H1 (cell line): ENCODE data around the gene LMAN1L. TPM values are rescaled to one million over a fixed set of nuclear protein-coding genes. Genes with fewer than 3 reads are reported as not detected.

Experiments used
- CTCF ChIA-PET: fragments of 300-600 bp; sonication (Branson Sonifier 250); formaldehyde crosslinking; loops from one replicate; lab custom pipeline; 2021; ENCODE audit not compliant: partially characterized antibody; lab: Charles Lee
- POLR2A ChIA-PET: fragments of 300-600 bp; sonication (Branson Sonifier 250); formaldehyde crosslinking; loops from one replicate; lab custom pipeline; 2021; ENCODE audit warnings: inconsistent platforms; ENCODE audit not compliant: partially characterized antibody; lab: Charles Lee
- DNase-seq, 2 experiments: peaks; one replicate each; pipeline versions ENCODE4 v3.0.0 to v3.0.0-alpha.2; 2010 to 2022; ENCODE audit warnings: low spot score in 2 of 2, low read depth in 1 of 2, mixed read lengths in 1 of 2
- FAIRE-seq: peaks from 2 replicates; lab custom pipeline; 2011; peaks lifted over from hg19 to GRCh38; lab: Jason Lieb, UNC
- H2AFZ ChIP-seq: 2 replicates; pipeline ENCODE4 v1.8.1; 2012; ENCODE audit warnings: low read length, inconsistent platforms
- H2AK5ac ChIP-seq: 2 replicates; pipeline ENCODE4 v1.6.1; 2013; ENCODE audit warnings: low read depth, low read length
- H2BK120ac ChIP-seq: replicated peaks from 2 replicates; pipeline ENCODE3; 2013; ENCODE audit warnings: low read depth, low read length, inconsistent platforms
- H2BK12ac ChIP-seq: 2 replicates; pipeline ENCODE4 v1.6.1; 2013; ENCODE audit warnings: low read depth, low read length
- H2BK15ac ChIP-seq: 2 replicates; pipeline ENCODE4 v1.6.1; 2013; ENCODE audit warnings: low read length
- H2BK20ac ChIP-seq: 2 replicates; pipeline ENCODE4 v1.6.1; 2013; ENCODE audit warnings: low read length
- H2BK5ac ChIP-seq: 2 replicates; pipeline ENCODE4 v1.6.1; 2013; ENCODE audit warnings: low read depth, low read length
- H3K14ac ChIP-seq: 2 replicates; pipeline ENCODE4 v1.6.1; 2013; ENCODE audit warnings: inconsistent platforms; ENCODE audit not compliant: insufficient read length
- H3K18ac ChIP-seq: 2 replicates; pipeline ENCODE4 v1.6.1; 2013; ENCODE audit warnings: low read length; ENCODE audit errors: extremely low read depth
- H3K23ac ChIP-seq: 2 replicates; pipeline ENCODE4 v1.6.1; 2013; ENCODE audit warnings: inconsistent platforms; ENCODE audit not compliant: insufficient read length
- H3K23me2 ChIP-seq: 2 replicates; pipeline ENCODE4 v1.6.1; 2013; ENCODE audit warnings: low read depth, low read length
- H3K27ac ChIP-seq: 2 replicates; pipeline ENCODE4 v1.6.1; 2011; ENCODE audit warnings: low read depth, low read length, inconsistent platforms
- H3K27me3 ChIP-seq, 4 experiments: replicated peaks in 1 of 4; 1 replicate in 1 of 4; 2 replicates in 3 of 4; pipeline versions ENCODE4 v1.6.1 to v1.8.1; 2011 to 2013; ENCODE audit warnings: low read length in 3 of 4, mild to moderate bottlenecking in 3 of 4, inconsistent platforms in 2 of 4, mixed read lengths in 2 of 4, moderate library complexity in 1 of 4; ENCODE audit not compliant: control insufficient read depth in 3 of 4, insufficient read depth in 3 of 4; ENCODE audit errors: extremely low read depth in 1 of 4
- H3K36me3 ChIP-seq, 4 experiments: 2 replicates each; pipeline versions ENCODE4 v1.6.1 to v1.8.1; 2011 to 2013; ENCODE audit warnings: mild to moderate bottlenecking in 4 of 4, low read length in 3 of 4, moderate library complexity in 2 of 4, control low read depth in 1 of 4, inconsistent platforms in 1 of 4; ENCODE audit not compliant: insufficient read depth in 4 of 4, control insufficient read depth in 2 of 4
- H3K4ac ChIP-seq: replicated peaks from 2 replicates; pipeline ENCODE3; 2013; ENCODE audit warnings: low read length, low read depth, mixed read lengths, inconsistent platforms; ENCODE audit not compliant: insufficient read length
- H3K4me1 ChIP-seq, 4 experiments: replicated peaks in 1 of 4; 1 replicate in 1 of 4; 2 replicates in 3 of 4; pipeline versions ENCODE4 v1.6.1 to v1.8.1; 2011 to 2013; ENCODE audit warnings: low read length in 3 of 4, inconsistent platforms in 2 of 4, mixed read lengths in 1 of 4; ENCODE audit not compliant: insufficient read depth in 4 of 4, control insufficient read depth in 3 of 4
- H3K4me2 ChIP-seq, 2 experiments: 2 replicates each; pipeline versions ENCODE4 v1.6.1 to v1.8.1; 2011 to 2013; ENCODE audit warnings: low read depth in 2 of 2, low read length in 2 of 2, control low read depth in 1 of 2, inconsistent platforms in 1 of 2, mild to moderate bottlenecking in 1 of 2; ENCODE audit not compliant: insufficient read depth in 1 of 2
- H3K4me3 ChIP-seq, 4 experiments: fragments of 200-600, 300-600 bp in 1 of 4; sonication (generic), shearing (Covaris generic), sonication (Bioruptor Twin) in 1 of 4; 2 replicates each; pipeline versions ENCODE4 v1.5.1 to v1.8.1; 2011 to 2016; ENCODE audit warnings: low read length in 4 of 4, low read depth in 3 of 4, control low read depth in 2 of 4, inconsistent platforms in 2 of 4, mild to moderate bottlenecking in 2 of 4, mixed read lengths in 1 of 4, moderate library complexity in 1 of 4; ENCODE audit not compliant: insufficient read depth in 2 of 4; ENCODE audit errors: extremely low read depth in 1 of 4
- H3K56ac ChIP-seq: replicated peaks from 2 replicates; pipeline ENCODE3; 2013; ENCODE audit warnings: low read depth, mild to moderate bottlenecking, mixed read lengths, low read length, inconsistent platforms; ENCODE audit not compliant: insufficient read length
- H3K79me1 ChIP-seq: 2 replicates; pipeline ENCODE4 v1.6.1; 2013; ENCODE audit warnings: low read depth, low read length, control low read depth
- H3K79me2 ChIP-seq, 2 experiments: 2 replicates each; pipeline versions ENCODE4 v1.6.1 to v1.8.1; 2012 to 2013; ENCODE audit warnings: low read length in 2 of 2, mild to moderate bottlenecking in 2 of 2, inconsistent platforms in 1 of 2; ENCODE audit not compliant: insufficient read depth in 2 of 2, control insufficient read depth in 1 of 2
- H3K9ac ChIP-seq, 4 experiments: replicated peaks in 1 of 4; 1 replicate in 1 of 4; 2 replicates in 3 of 4; pipeline versions ENCODE4 v1.6.1 to v1.8.1; 2011 to 2013; ENCODE audit warnings: low read depth in 3 of 4, low read length in 3 of 4, control low read depth in 2 of 4, mild to moderate bottlenecking in 2 of 4, moderate library complexity in 2 of 4, inconsistent platforms in 1 of 4; ENCODE audit errors: extremely low read depth in 1 of 4
- H3K9me3 ChIP-seq, 2 experiments: 2 replicates each; pipeline versions ENCODE4 v1.6.1 to v1.8.1; 2012 to 2013; ENCODE audit warnings: mild to moderate bottlenecking in 2 of 2, moderate library complexity in 2 of 2, control low read depth in 1 of 2, inconsistent platforms in 1 of 2, low read depth in 1 of 2, low read length in 1 of 2, mixed read lengths in 1 of 2; ENCODE audit not compliant: insufficient read depth in 2 of 2
- H4K20me1 ChIP-seq, 2 experiments: replicated peaks in 1 of 2; 2 replicates each; pipeline versions ENCODE3 to v1.8.1; 2011 to 2013; ENCODE audit warnings: inconsistent platforms in 2 of 2, low read length in 2 of 2, mild to moderate bottlenecking in 1 of 2; ENCODE audit not compliant: insufficient read depth in 2 of 2, control insufficient read depth in 1 of 2
- H4K5ac ChIP-seq: 2 replicates; pipeline ENCODE4 v1.6.1; 2013; ENCODE audit warnings: low read length, low read depth, mixed read lengths, inconsistent platforms; ENCODE audit not compliant: insufficient read length
- H4K8ac ChIP-seq: 2 replicates; pipeline ENCODE4 v1.8.0; 2013; ENCODE audit warnings: mild to moderate bottlenecking, moderate library complexity, low read length, inconsistent platforms; ENCODE audit not compliant: insufficient read depth; ENCODE audit errors: extremely low read depth
- H4K91ac ChIP-seq: replicated peaks from 2 replicates; pipeline ENCODE3; 2013; ENCODE audit warnings: low read length, mixed read lengths, inconsistent platforms; ENCODE audit not compliant: insufficient read length
- BRCA1 ChIP-seq: IDR thresholded peaks from 2 replicates; pipeline ENCODE4 v1.6.1; 2012; ENCODE audit warnings: low read depth, low read length, improper control_type of control experiment
- CTBP2 ChIP-seq: IDR thresholded peaks from 2 replicates; pipeline ENCODE4 v1.7.0; 2011; ENCODE audit warnings: borderline replicate concordance, mild to moderate bottlenecking, moderate library complexity, mixed read lengths, low read length; ENCODE audit not compliant: insufficient read depth, insufficient read length
- EP300 ChIP-seq, 2 experiments: IDR thresholded peaks; 1 replicate in 1 of 2; 2 replicates in 1 of 2; pipeline ENCODE4 v1.6.1; 2011 to 2012; ENCODE audit warnings: low read depth in 2 of 2, low read length in 2 of 2, mild to moderate bottlenecking in 2 of 2, borderline replicate concordance in 1 of 2, inconsistent platforms in 1 of 2, moderate library complexity in 1 of 2
- NRF1 ChIP-seq: IDR thresholded peaks from 2 replicates; pipeline ENCODE4 v1.6.1; 2011; ENCODE audit warnings: mild to moderate bottlenecking, low read depth, low read length, improper control_type of control experiment
- PHF8 ChIP-seq: fragments of 200-600 bp; sonication (generic); conservative IDR thresholded peaks from 2 replicates; pipeline ENCODE4 v1.7.1; 2012; ENCODE audit warnings: low read depth, mild to moderate bottlenecking, inconsistent platforms, low read length, moderate library complexity
- POU5F1 ChIP-seq: IDR thresholded peaks from 2 replicates; pipeline ENCODE4 v1.6.1; 2011; ENCODE audit warnings: low read depth, mild to moderate bottlenecking, low read length, moderate library complexity
- SIN3A ChIP-seq, 2 experiments: IDR thresholded peaks in 1 of 2; conservative IDR thresholded peaks in 1 of 2; 2 replicates each; pipeline ENCODE4 v1.6.1; 2011 to 2012; ENCODE audit warnings: low read length in 2 of 2, improper control_type of control experiment in 1 of 2, low read depth in 1 of 2, mild to moderate bottlenecking in 1 of 2
- TEAD4 ChIP-seq: IDR thresholded peaks from 2 replicates; pipeline ENCODE4 v1.6.1; 2012; ENCODE audit warnings: low read depth, low read length, inconsistent platforms, mixed read lengths
- WGBS, 2 experiments: shearing (Covaris generic) in 1 of 2; methylation state at CpG; one replicate each; pipeline versions ENCODE4 v1.1.6 to v1.1.7; 2013 to 2015; ENCODE audit warnings: low lambda C conversion rate in 2 of 2, mixed read lengths in 2 of 2, inconsistent platforms in 1 of 2, low coverage in 1 of 2, missing lambda C conversion rate in 1 of 2; ENCODE audit not compliant: insufficient replicate concordance in 2 of 2, insufficient coverage in 1 of 2, insufficient read length in 1 of 2; ENCODE audit errors: extremely low coverage in 1 of 2, missing lambda C conversion rate in 1 of 2; 5-methylcytosine and 5-hydroxymethylcytosine counted together
- polyA plus RNA-seq, 7 experiments: library from polyadenylated mRNA; depleted of rRNA in 3 of 7; stranded (reverse) in 5 of 7; unstranded in 2 of 7; fragments of >200 nt in 5 of 7; fragments of 200-250 nt in 2 of 7; gene quantifications; 1 replicate in 5 of 7; 2 replicates in 1 of 7; 4 replicates in 1 of 7; pipeline versions ENCODE4 v1.2.1 to v1.2.3, GENCODE V29; 2011 to 2013; ENCODE audit warnings: missing spikeins in 2 of 7, mixed read lengths in 2 of 7
- total RNA-seq: library from RNA; stranded (reverse); fragmentation: NEBNext Ultra II Directional; extraction: Animal tissue kit (Norgen Biotek cat#: 25700); gene quantifications from 2 replicates; pipeline ENCODE4 v1.2.1, GENCODE V29; 2021

Gene LMAN1L
- total and polyA plus RNA-seq, 2 of the 8 experiments (the other 6 are each of a cell fraction or from before 2014, with no cell fraction given), result not detected

GRCh38 chr15:74840851-74841775 is 28.5 kb downstream of the LMAN1L start:
- peaks cover 2% of the 10 kb centered on the region in 2 experiments for H4K20me1 ChIP-seq
- H3K9ac ChIP-seq, result no peak overlapping the region; a peak in 1 of 7 replicates
- no peak overlapping the region; a peak in 1 of 4 replicates for H3K4me2 ChIP-seq
- no peak overlapping the region for H3K56ac ChIP-seq
- no peak for FAIRE-seq
- H2BK120ac ChIP-seq, result no peak overlapping the region
- no peak overlapping the region for H3K27ac ChIP-seq
- no peak overlapping the region for H2BK20ac ChIP-seq
- peaks cover 0 to 13% (median 8%) of the 10 kb centered on the region in 4 experiments; a peak in 6 of 7 replicates for H3K4me1 ChIP-seq
- H3K79me1 ChIP-seq, result 0 out of 2 replicates have a peak, but pooled peaks cover 2% of the 10 kb centered on the region
- H2BK5ac ChIP-seq, result no peak overlapping the region
- peaks cover 7% of the 10 kb centered on the region; the same call in 1 of the 2 replicates for H3K23me2 ChIP-seq
- H3K4ac ChIP-seq, result no peak overlapping the region
- H3K9me3 ChIP-seq, result no peaks in the 10 kb centered on the region
- POLR2A ChIA-PET, result interaction anchor here (1.1 to 4.1 kb wide), 12 partner anchors 9 to 95 kb away, joined by 3 to 23 read pairs (median 5); partner anchors contain the start of genes CPLX3, CSK, FAM219B and SCAMP2
- H2AFZ ChIP-seq, result no peak overlapping the region
- H3K14ac ChIP-seq, result no peak overlapping the region
- no peak overlapping the region for H3K4me3 ChIP-seq
- no peaks in the 10 kb centered on the region for H3K27me3 ChIP-seq
- TF ChIP-seq PHF8, result no peak
- TF ChIP-seq NRF1, result no peak
- no peak for TF ChIP-seq POU5F1
- no peak for TF ChIP-seq CTBP2
- no peak for TF ChIP-seq TEAD4
- no peak for TF ChIP-seq EP300 (IDR thresholded peaks at IDR 0.05; ENCODE audit: borderline replicate concordance in 1 of 2, low read depth in 2 of 2, low read length in 2 of 2)
- TF ChIP-seq BRCA1, result no peak
- no peak for TF ChIP-seq SIN3A (conservative IDR thresholded peaks at IDR 0.05 in 1 of 2, IDR thresholded peaks at IDR 0.05 in 1 of 2; ENCODE audit: low read depth in 1 of 2, low read length in 2 of 2)
- no peak overlapping the region for H2AK5ac ChIP-seq
- H2BK12ac ChIP-seq, result no peak overlapping the region
- no peak overlapping the region for H2BK15ac ChIP-seq
- H3K23ac ChIP-seq, result no peak overlapping the region
- CTCF ChIA-PET, result interaction anchor here (0.9 to 6.6 kb wide), 12 partner anchors 7 to 71 kb away, joined by 3 to 52 read pairs (median 6); partner anchors contain the start of gene CPLX3
- H3K79me2 ChIP-seq, result no peaks in the 10 kb centered on the region
- no peak overlapping the region for H4K8ac ChIP-seq
- H3K36me3 ChIP-seq, result peaks cover 0 to 11% (median 4%) of the 10 kb centered on the region in 4 experiments; a peak in 5 of 8 replicates
- H3K18ac ChIP-seq, result no peak overlapping the region
- DNase-seq, result no peak
- no peak overlapping the region for H4K5ac ChIP-seq
- WGBS, 2 experiments, result 91% methylated on average over 8 of the region's 9 CpGs; no CpG with 5 or more reads in 1 of the 2 experiments
- no peak overlapping the region for H4K91ac ChIP-seq
